Type B pancreatic cell (in vitro differentiated cells): Measurements from ENCODE around the gene C11orf98. TPM values are rescaled to one million over a fixed set of nuclear protein-coding genes. Genes with fewer than 3 reads are reported as not detected.
"Not testable (repeated sequence)": the region's sequence is repeated elsewhere in the genome, so short reads cannot be mapped to it uniquely, and the experiment has no call there.

ENCODE experiments used
- DNase-seq: peaks from one replicate; pipeline ENCODE4 v3.0.0; 2021; ENCODE audit warnings: mixed read lengths; ENCODE audit not compliant: unreplicated experiment; ENCODE audit errors: extremely low spot score
- H3K27ac Mint-ChIP-seq: 2 replicates; pipeline ENCODE4 v1.8.0; 2021; ENCODE audit warnings: mild to moderate bottlenecking, mixed read lengths
- H3K27me3 Mint-ChIP-seq: 2 replicates; pipeline ENCODE4 v1.8.0; 2021; ENCODE audit warnings: mixed read lengths
- H3K36me3 Mint-ChIP-seq: 2 replicates; pipeline ENCODE4 v1.8.0; 2021; ENCODE audit warnings: mixed read lengths
- H3K4me1 Mint-ChIP-seq: one replicate; pipeline ENCODE4 v1.8.0; 2021; ENCODE audit warnings: mixed read lengths; ENCODE audit not compliant: unreplicated experiment
- H3K4me3 Mint-ChIP-seq: 2 replicates; pipeline ENCODE4 v1.8.0; 2021; ENCODE audit warnings: mild to moderate bottlenecking, mixed read lengths
- H3K9me3 Mint-ChIP-seq: 2 replicates; pipeline ENCODE4 v1.8.0; 2021; ENCODE audit warnings: mixed read lengths
- CTCF ChIP-seq: fragments of 200-600 bp; sonication (generic); conservative IDR thresholded peaks from 2 replicates; pipeline ENCODE4 v1.5.0; 2021; ENCODE audit warnings: antibody characterized with exemption, mild to moderate bottlenecking
- total RNA-seq: library from RNA; stranded (reverse); gene quantifications from 2 replicates; pipeline ENCODE4 v1.2.1, GENCODE V29; 2021; ENCODE audit warnings: low replicate concordance

C11orf98 gene
- total RNA-seq, 1 donor from 2014 or later, result 69.2 TPM

- Mint-ChIP-seq H3K27me3 (no peaks in the 10 kb centered on the region), H3K27ac (peak overlapping the region; percentile 97), H3K36me3 (no peaks in the 10 kb centered on the region), H3K9me3 (no peaks in the 10 kb centered on the region), H3K4me3 (peak overlapping the region; percentile 93), H3K4me1 (peaks cover 15% of the 10 kb centered on the region)
- no peak for TF ChIP-seq CTCF
- no peak for DNase-seq
Measured at GRCh38 chr11:62652161-62653006, 12.6 kb downstream of the C11orf98 start.

DNA sequence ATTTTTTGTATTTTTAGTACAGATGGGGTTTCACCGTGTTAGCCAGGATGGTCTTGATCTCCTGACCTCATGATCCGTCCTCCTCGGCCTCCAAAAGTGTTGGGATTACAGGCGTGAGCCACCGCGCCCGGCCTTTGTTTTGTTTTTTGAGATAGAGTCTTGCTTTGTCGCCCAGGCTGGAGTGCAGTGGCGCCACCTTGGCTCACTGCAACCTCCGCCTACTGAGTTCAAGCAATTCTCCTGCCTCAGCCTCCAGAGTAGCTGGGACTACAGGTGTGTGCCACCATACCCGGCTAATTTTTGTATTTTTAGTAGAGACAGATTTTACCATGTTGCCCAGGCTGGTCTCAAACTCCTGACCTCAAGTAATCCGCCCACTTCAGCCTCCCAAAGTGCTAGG lies 14.7 kb downstream of the C11orf98 start:
- H3K9me3 Mint-ChIP-seq, H3K27me3 Mint-ChIP-seq, H3K27ac Mint-ChIP-seq, H3K36me3 Mint-ChIP-seq, DNase-seq, H3K4me3 Mint-ChIP-seq: not testable (repeated sequence)
- H3K4me1 Mint-ChIP-seq, result peaks cover 17% of the 10 kb centered on the region

DNA sequence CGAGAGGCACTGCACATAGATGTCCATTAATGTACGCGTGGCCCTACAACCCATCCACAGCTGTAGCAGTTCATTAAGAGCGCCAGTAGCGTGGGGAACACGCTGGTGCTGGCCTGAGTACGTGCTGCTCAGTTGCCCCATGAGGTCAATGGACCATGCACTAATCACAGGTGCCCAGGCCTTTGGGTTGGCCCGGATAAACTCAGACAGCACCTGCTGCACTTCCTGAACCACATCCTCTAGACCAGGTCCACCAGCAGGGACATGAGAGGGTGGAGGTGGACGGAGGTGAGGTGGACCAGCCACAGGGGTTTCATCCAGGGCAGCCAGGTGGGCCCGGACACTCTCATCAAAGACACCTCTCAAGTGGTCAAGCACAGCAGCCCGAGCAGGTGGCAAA lies 15.5 kb downstream of the C11orf98 start:
- Mint-ChIP-seq H3K36me3 (no peaks in the 10 kb centered on the region), H3K9me3 (no peaks in the 10 kb centered on the region), H3K4me1 (peaks cover 17% of the 10 kb centered on the region), H3K27me3 (no peaks in the 10 kb centered on the region), H3K4me3 (peak overlapping the region; percentile 11), H3K27ac (no peak overlapping the region)
- no peak for DNase-seq
- TF ChIP-seq CTCF, result no peak

DNA sequence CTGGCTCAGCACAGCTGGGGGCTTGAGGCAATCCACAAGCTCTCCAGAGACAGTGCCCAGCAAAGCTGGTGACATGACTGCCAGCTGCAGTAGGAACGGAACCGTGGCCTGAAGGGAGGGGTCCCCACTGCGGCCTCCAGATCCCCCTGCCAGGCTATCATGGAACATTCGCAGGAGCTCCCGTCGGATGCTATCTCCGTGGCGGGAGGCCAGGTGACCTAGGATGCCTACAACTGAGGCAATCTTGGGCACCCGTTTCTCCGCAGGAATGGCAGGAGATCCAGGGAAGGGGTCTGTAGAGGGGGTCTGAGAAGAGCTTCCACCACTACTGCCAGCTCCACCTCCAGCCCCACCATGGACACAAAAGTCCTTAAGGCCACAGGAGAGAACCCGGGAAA lies 16.0 kb downstream of the C11orf98 start:
- Mint-ChIP-seq H3K9me3 (no peaks in the 10 kb centered on the region), H3K4me3 (no peak overlapping the region), H3K4me1 (peaks cover 17% of the 10 kb centered on the region), H3K36me3 (no peaks in the 10 kb centered on the region), H3K27me3 (no peaks in the 10 kb centered on the region), H3K27ac (no peak overlapping the region)
- TF ChIP-seq CTCF, result no peak
- no peak for DNase-seq

GRCh38 chr11:62648185-62648966 lies 16.6 kb downstream of the C11orf98 start:
- no peak overlapping the region for H3K27ac Mint-ChIP-seq
- H3K4me3 Mint-ChIP-seq, result no peak overlapping the region
- peaks cover 14% of the 10 kb centered on the region for H3K4me1 Mint-ChIP-seq
- TF ChIP-seq CTCF, result no peak
- no peaks in the 10 kb centered on the region for H3K9me3 Mint-ChIP-seq
- DNase-seq, result no peak
- no peaks in the 10 kb centered on the region for H3K36me3 Mint-ChIP-seq
- H3K27me3 Mint-ChIP-seq, result no peaks in the 10 kb centered on the region

DNA sequence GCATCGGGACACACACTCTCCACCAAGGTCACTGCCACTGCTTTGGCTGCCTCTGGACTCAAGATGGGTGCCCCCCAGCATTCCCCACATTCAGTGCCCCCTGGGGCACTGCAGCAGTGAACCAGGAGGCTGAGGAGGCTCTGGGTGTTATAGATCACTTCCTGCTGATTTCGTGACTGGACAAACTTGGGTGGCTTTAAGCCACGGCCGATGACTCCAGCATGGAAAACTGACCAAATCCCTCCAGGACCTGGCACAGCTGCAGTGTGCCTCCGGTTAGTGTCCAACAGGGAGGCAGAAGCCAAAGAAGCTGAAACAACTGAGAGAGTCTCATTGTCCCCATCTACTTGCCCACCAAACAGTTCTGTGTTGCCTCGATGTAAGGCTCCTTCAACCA lies 17.4 kb downstream of the C11orf98 start:
- H3K9me3 Mint-ChIP-seq, result no peaks in the 10 kb centered on the region
- H3K4me3 Mint-ChIP-seq, result no peak overlapping the region
- no peaks in the 10 kb centered on the region for H3K27me3 Mint-ChIP-seq
- no peak for DNase-seq
- no peak for TF ChIP-seq CTCF
- no peak overlapping the region for H3K27ac Mint-ChIP-seq
- H3K36me3 Mint-ChIP-seq, result no peaks in the 10 kb centered on the region
- peaks cover 11% of the 10 kb centered on the region for H3K4me1 Mint-ChIP-seq
